HG03469 (cell line): ENCODE measurements around the gene OR56A4.
"Not testable (repeated sequence)": the region's sequence is repeated elsewhere in the genome, so short reads cannot be mapped to it uniquely, and the experiment has no call there.

Source experiments
- ATAC-seq: cut with Tn5 transposase; IDR thresholded peaks from one replicate; pipeline ENCODE4 v1.9.1; 2021; ENCODE audit warnings: mild to moderate bottlenecking, moderate library complexity, moderate number of reproducible peaks; ENCODE audit not compliant: unreplicated experiment

Gene OR56A4

DNA sequence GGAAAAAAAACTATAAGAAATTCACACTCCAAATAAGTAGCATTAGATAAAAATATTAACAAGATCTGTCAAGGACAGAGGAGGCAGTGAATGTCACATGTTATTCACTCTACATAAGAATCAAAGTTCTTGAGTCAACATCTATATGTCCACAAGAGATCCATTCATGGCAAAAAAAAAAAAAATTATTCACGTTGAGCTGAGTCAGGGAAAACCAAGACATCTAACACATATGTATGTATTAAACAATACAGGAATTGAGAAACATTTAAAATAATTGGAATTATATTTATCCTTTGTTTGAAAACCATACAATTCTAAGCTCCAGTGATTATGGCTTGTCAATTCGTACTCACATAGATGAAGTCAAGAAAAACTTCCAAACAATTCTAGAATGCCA lies 39.8 kb downstream of the OR56A4 start:
- no peak for ATAC-seq

DNA sequence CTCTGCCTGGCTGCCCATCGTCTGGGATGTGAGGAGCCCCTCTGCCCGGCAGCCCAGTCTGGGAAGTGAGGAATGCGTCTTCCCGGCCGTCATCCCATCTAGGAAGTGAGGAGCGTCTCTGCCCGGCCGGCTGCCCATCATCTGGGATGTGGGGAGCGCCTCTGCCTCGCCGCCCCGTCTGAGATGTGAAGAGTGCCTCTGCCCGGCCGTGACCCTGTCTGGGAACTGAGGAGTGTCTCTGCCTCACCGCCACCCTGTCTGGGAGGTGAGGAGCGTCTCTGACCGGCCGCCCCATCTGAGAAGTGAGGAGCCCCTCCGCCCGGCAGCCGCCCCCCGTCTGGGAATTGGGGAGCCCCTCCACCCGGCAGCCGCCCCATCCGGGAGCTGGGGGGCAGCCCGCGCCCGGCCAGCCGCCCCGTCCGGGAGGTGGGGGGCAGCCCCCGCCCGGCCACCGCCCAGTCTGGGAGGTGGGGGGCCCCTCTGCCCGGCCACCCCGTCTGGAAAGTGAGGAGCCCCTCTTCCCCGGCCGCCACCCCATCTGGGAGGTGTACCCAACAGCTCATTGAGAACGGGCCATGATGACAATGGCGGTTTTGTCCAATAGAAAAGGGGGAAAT lies 45.9 kb downstream of the OR56A4 start:
- not testable (repeated sequence) for ATAC-seq

DNA sequence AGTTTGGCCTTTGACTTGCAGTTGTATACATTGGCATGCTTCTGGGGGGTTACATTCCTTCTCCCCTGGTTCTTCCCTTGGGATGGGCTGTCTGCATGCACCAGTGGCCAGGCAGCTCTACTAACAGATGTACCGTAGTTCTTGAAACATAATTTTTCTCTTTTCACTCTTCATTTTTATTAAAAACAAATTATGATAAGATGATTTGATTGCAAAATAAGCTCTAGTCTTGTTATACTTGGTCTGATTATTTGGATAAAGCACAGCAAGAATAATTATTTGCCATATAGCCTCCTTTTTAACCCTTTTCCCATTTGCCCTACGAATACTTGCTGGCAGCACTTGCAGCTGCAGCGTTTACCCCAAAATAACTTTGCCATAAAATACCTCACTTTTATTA lies 51.2 kb downstream of the OR56A4 start:
- ATAC-seq, result no peak
